ENCODE data around the gene MKI67.
A peak's percentile ranks its signal among the peaks of the same experiment; 100 is the strongest.

MKI67 gene

DNA sequence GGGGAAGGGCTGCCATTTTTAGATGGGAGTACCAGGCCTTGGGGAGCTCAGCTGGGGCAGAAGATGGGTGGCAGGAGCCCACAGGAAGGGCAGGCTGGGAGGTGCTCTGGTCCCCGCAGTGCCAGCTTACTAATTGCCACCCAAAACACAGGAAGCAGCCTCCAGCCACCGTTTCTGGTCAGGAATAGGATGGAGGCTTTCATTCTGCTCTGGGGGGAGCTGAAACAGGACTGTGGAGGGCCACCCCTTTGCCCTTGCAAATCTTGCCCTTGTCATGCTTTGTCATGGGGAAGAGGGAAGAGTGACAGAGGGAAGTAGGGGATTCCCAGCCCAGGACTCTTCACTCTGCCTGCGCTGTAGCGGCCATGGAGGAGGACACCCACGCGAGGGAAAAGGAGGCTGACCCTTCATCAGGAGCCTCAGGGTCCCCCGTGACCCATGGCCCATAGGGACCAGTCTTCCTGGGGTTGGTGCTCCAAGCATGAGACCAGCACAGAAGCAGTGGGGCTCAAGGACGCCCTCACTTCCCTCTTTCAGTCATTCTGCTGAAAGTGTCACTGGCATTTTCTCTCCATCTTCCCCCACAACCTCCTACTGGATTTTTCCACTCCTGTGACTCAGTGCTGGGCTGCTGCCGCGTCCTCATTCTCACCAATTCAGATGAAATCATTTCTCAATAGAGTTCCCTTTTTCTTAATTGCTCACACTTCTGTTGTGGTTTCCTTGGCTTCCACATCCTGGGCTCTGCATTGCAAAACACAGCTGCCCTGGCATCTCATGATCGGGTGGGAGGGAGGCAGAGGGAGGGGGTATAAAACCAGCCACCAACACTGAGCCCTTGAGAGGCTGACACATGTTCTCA is 61.9 kb downstream of the MKI67 start:
- H3K27ac ChIP-seq: peak overlapping the region; percentile 22 to 81
- TF ChIP-seq, protein P1, sequence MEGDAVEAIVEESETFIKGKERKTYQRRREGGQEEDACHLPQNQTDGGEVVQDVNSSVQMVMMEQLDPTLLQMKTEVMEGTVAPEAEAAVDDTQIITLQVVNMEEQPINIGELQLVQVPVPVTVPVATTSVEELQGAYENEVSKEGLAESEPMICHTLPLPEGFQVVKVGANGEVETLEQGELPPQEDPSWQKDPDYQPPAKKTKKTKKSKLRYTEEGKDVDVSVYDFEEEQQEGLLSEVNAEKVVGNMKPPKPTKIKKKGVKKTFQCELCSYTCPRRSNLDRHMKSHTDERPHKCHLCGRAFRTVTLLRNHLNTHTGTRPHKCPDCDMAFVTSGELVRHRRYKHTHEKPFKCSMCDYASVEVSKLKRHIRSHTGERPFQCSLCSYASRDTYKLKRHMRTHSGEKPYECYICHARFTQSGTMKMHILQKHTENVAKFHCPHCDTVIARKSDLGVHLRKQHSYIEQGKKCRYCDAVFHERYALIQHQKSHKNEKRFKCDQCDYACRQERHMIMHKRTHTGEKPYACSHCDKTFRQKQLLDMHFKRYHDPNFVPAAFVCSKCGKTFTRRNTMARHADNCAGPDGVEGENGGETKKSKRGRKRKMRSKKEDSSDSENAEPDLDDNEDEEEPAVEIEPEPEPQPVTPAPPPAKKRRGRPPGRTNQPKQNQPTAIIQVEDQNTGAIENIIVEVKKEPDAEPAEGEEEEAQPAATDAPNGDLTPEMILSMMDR (IDR thresholded peaks at IDR 0.05): no peak
- peak; percentile 78 for DNase-seq (ENCODE audit: low spot score)
- peak overlapping the region; percentile 26 for H3K4me3 ChIP-seq

DNA sequence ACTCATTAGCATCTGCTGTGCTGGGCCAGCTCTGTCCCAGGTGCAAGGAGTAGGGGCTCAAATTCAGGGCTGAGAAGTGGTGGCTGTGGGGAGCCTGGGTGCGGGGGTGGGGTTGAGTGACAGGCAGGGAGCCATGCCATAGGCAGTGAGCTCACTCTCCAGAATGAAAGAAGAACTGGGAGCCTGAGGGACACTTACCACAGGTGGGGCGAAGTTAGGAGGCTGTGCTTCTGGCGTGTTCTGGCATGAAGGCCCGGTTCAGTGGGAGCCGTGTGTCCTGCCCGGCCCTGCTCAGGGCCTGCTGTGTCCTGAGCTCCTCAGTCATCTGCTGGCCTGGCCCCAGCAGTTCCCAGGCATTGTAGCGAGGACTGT is 62.5 kb downstream of the MKI67 start:
- H3K27ac ChIP-seq: peak overlapping the region; percentile 22 to 81
- TF ChIP-seq, protein P1 (IDR thresholded peaks at IDR 0.05): no peak
- no peak overlapping the region for H3K4me3 ChIP-seq
- peak; percentile 72 for DNase-seq (ENCODE audit: low spot score)

DNA sequence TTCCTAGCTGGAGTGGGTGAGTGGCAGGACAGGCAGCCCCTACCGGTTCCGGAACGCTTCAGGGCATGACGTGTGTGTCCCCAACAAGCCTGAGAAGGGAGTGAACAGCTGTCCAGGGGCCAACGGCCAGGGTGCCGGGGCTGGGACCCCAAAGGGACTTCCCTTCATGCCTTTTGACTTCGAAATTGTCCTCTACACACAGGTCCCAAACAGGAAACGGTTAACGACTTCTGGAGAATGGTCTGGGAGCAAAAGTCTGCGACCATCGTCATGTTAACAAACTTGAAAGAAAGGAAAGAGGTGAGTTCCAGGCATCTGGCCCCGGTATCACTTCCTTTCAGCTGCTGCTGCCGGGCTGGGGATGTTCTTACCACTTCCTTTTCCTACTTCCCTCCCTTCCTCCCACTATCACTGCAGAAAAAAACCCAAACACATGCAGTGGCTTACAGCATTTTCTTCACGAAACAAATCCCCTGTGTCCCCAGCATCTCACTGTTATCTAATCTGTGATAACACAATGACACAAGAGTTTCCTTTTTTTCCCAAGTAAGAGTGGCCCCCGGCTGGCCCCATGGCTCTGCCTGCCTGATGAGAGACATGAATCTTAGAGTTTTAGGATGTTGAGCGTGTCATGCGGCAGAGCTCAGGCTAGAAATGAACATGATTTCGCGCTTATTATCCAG is 63.2 kb downstream of the MKI67 start:
- Histone ChIP-seq H3K27ac (peak overlapping the region; percentile 30 to 81), H3K4me3 (peak overlapping the region; percentile 45)
- peak; percentile 69 for DNase-seq (ENCODE audit: low spot score)
- TF ChIP-seq, protein P1 (IDR thresholded peaks at IDR 0.05): no peak

DNA sequence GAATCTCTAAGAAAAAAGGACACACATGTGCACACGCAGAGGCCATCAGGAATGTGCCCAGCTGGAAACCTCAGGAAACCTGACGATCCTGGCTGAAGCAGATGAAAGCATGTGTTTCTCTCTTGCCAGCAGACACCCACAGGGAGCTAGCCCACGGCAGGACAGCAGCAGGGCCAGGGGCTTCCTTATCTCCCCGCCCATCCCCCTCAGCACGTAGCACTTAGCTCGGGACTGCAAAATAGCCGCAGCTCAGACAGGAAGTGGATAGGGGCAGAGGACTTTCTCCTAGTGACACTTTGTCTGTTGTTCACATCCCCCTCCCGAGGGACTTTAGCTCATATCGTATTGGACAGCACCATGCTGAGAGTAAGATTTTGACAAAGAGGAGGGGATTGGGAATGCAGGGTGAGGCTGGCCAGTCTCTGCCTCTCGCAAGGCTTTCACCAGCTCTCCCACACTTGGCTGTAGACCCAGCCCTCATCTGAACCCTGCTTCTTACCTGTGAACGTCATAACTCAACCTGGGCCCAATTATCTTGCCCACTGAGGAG is 63.8 kb downstream of the MKI67 start:
- peak; percentile 59 for DNase-seq (ENCODE audit: low spot score)
- Histone ChIP-seq H3K4me3 (peak overlapping the region; percentile 45), H3K27ac (peak overlapping the region; percentile 30 to 81)
- TF ChIP-seq, protein P1 (IDR thresholded peaks at IDR 0.05): no peak

DNA sequence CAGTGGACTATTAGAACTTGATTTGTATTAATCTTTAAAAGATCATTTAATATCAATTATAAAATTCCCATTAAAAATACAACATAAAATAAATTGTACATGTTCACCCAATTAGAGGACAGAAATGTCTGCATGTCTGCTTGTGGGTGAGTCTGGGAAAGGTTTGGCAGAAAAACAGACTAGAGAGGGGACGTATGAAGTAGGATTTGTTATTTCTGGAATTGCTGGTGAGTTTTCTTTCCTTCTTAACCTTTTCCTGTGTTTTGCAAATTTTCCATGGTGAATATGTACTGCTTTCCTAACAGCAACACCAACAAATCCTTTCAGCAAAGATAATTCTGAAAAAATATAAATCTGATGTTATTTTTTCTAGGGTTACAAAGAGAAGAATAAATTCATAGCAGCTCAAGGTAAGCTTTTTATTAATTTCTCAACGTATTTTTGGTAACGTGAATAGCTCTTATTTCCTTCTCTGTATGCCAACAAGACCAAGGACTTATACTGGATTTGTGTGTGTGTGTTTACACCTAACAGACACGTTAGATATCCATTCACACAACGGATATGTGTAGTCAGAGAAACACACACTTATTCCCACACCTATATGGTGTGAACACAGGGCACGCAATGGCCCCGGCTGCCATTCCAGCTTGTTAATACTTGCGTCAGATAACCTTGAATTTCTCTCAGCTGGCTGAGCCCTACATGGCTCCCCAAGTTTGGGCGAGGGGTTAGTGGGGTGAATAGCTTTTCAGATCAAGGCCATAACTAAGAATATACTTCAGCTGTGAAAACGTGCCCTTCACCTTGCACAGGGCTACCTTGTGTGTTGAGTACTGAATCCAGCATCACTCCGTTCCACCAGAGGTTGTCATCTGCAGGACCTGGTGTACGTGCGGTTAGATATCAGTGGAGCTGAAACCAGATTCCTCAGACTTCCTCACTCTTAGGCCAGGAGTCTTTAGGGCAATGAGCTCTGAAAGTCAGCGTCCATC is 64.6 kb downstream of the MKI67 start:
- peak overlapping the region in 1 of 2 donors; percentile 81 for H3K27ac ChIP-seq
- DNase-seq (ENCODE audit: low spot score): peak; percentile 54
- TF ChIP-seq, protein P1 (IDR thresholded peaks at IDR 0.05): no peak
- H3K4me3 ChIP-seq: no peak overlapping the region

All from coronary artery (tissue), 2 donors.